Stimulated activated naive CD8-positive, alpha-beta T cell treated with anti-CD3 and anti-CD28 coated beads, Interleukin-15, Interleukin-2, amounts not matched to agents 100 ng/mL and 50 ng/mL, for 24 hours (primary cell): ENCODE data around the gene CFAP20DC.
"Not testable (repeated sequence)": the region's sequence is repeated elsewhere in the genome, so short reads cannot be mapped to it uniquely, and the experiment has no call there.

Experiments used
- H3K27ac Mint-ChIP-seq: one replicate; pipeline ENCODE4 v1.8.0; 2021; ENCODE audit warnings: mild to moderate bottlenecking, mixed read lengths
- H3K27me3 Mint-ChIP-seq: one replicate; pipeline ENCODE4 v1.8.0; 2021; ENCODE audit warnings: mixed read lengths
- H3K36me3 Mint-ChIP-seq: one replicate; pipeline ENCODE4 v1.8.0; 2021; ENCODE audit warnings: low read depth, mixed read lengths
- H3K4me1 Mint-ChIP-seq: one replicate; pipeline ENCODE4 v1.8.0; 2021; ENCODE audit warnings: low read depth, mixed read lengths
- H3K4me3 Mint-ChIP-seq: one replicate; pipeline ENCODE4 v1.8.0; 2021; ENCODE audit warnings: mild to moderate bottlenecking, mixed read lengths
- H3K9me3 Mint-ChIP-seq: one replicate; pipeline ENCODE4 v1.8.0; 2021; ENCODE audit warnings: mixed read lengths

Gene CFAP20DC

GRCh38 chr3:59056706-59057105 is 6.9 kb upstream of the CFAP20DC start:
- no peak overlapping the region for H3K27ac Mint-ChIP-seq
- no peaks in the 10 kb centered on the region for H3K4me1 Mint-ChIP-seq
- H3K36me3 Mint-ChIP-seq = no peaks in the 10 kb centered on the region
- H3K9me3 Mint-ChIP-seq = no peaks in the 10 kb centered on the region
- no peak overlapping the region for H3K4me3 Mint-ChIP-seq
- peaks cover 10% of the 10 kb centered on the region for H3K27me3 Mint-ChIP-seq

- H3K9me3 Mint-ChIP-seq = no peaks in the 10 kb centered on the region
- peaks cover 7% of the 10 kb centered on the region for H3K4me1 Mint-ChIP-seq
- no peak overlapping the region for H3K27ac Mint-ChIP-seq
- peaks cover 4% of the 10 kb centered on the region for H3K27me3 Mint-ChIP-seq
- no peak overlapping the region for H3K4me3 Mint-ChIP-seq
- no peaks in the 10 kb centered on the region for H3K36me3 Mint-ChIP-seq
Observed at GRCh38 chr3:59052803-59053411, 3.1 kb upstream of the CFAP20DC start.

GRCh38 chr3:59050811-59051414 is 1.1 kb upstream of the CFAP20DC start:
- H3K27me3 Mint-ChIP-seq, H3K4me3 Mint-ChIP-seq, H3K9me3 Mint-ChIP-seq, H3K27ac Mint-ChIP-seq, H3K4me1 Mint-ChIP-seq, H3K36me3 Mint-ChIP-seq: not testable (repeated sequence)

DNA sequence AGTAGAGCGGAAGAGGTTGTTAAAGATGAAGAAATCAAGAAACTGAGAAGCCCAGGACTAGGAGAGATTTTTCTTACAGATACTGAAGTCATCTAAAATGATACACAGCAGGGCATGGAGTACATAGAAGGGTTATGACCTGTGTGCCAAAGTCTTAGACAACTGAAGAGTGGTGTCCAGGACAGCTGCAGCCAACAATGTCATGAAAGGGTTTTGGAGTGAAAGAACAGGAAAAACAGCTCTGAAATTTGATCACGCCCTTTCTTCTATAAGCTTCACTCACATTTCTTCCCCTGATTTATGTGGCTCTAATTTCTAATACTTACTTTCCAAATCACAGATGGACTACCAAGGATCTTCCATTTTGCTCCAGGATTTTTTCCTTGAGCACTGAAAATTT is 3.0 kb downstream of the CFAP20DC start:
- H3K27me3 Mint-ChIP-seq = peaks cover 4% of the 10 kb centered on the region
- no peaks in the 10 kb centered on the region for H3K9me3 Mint-ChIP-seq
- H3K36me3 Mint-ChIP-seq = no peaks in the 10 kb centered on the region
- peaks cover 7% of the 10 kb centered on the region for H3K4me1 Mint-ChIP-seq
- H3K4me3 Mint-ChIP-seq = no peak overlapping the region
- no peak overlapping the region for H3K27ac Mint-ChIP-seq

DNA sequence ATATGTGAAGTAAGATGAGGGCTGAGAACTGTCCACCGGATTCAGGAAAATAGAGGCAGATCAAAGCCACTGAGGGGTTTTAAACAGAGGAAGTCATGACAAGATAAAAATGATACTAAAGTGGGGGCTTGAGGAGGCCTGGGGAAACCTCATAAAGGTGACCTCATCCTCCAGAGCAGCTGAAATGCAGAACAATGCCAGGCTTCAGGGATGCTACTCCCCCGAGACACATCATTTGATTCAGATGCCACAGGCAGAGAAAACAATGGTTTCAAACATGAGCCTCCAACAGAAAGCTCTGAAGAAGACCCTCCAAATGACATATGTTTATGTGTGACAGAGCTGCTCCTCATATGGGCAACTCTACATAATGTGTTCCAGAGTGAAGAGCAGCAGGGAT is 6.4 kb downstream of the CFAP20DC start:
- no peak overlapping the region for H3K4me3 Mint-ChIP-seq
- H3K9me3 Mint-ChIP-seq = no peaks in the 10 kb centered on the region
- H3K27me3 Mint-ChIP-seq = no peaks in the 10 kb centered on the region
- no peaks in the 10 kb centered on the region for H3K36me3 Mint-ChIP-seq
- no peak overlapping the region for H3K27ac Mint-ChIP-seq
- H3K4me1 Mint-ChIP-seq = no peaks in the 10 kb centered on the region

DNA sequence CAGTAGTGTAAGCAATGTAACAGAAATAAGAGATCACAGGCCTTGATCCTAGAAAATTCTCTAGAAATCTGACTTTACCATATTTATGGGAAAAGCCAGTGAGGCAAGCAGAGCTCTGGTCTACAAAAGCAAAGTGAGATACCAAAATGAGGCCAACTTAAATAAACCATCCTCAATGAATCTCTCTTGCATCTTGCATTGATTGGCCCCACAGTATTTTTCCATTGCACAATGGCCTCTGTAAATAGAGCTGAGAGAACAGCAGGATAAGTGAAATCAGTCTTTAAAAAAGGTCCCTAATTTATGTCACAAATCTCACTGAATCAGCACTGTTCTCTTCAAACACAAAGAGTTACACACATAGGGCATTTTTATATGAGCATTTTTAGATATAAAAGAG is 8.9 kb downstream of the CFAP20DC start:
- Mint-ChIP-seq H3K27me3 (no peaks in the 10 kb centered on the region), H3K36me3 (no peaks in the 10 kb centered on the region), H3K4me1 (no peaks in the 10 kb centered on the region), H3K9me3 (no peaks in the 10 kb centered on the region), H3K4me3 (no peak overlapping the region), H3K27ac (no peak overlapping the region)

- Mint-ChIP-seq H3K4me1 (no peaks in the 10 kb centered on the region), H3K36me3 (no peaks in the 10 kb centered on the region), H3K27me3 (peaks cover 9% of the 10 kb centered on the region), H3K27ac (no peak overlapping the region), H3K4me3 (no peak overlapping the region), H3K9me3 (no peaks in the 10 kb centered on the region)
Observed at GRCh38 chr3:59027607-59028006, 22.2 kb downstream of the CFAP20DC start.

DNA sequence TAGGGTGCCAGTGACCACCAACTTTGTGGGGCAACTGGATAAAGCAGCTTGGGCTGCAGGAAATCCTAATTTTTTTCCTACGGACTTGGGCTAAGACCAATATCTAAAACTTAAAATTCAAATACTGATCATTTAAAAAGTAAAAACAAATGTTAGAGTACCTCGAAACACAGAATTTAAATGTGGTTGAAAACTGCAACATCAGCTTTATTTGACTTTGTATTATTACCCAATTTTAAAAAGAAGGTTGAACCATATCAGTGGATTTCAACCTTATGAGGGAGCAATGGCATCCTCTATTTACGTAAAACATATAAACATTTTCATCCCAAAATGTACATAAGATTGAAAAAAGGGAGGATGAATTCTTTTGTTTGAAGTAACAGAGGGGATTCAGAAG is 26.2 kb downstream of the CFAP20DC start:
- H3K9me3 Mint-ChIP-seq = no peaks in the 10 kb centered on the region
- H3K27ac Mint-ChIP-seq = no peak overlapping the region
- peaks cover 9% of the 10 kb centered on the region for H3K27me3 Mint-ChIP-seq
- no peak overlapping the region for H3K4me3 Mint-ChIP-seq
- H3K36me3 Mint-ChIP-seq = no peaks in the 10 kb centered on the region
- H3K4me1 Mint-ChIP-seq = no peaks in the 10 kb centered on the region

DNA sequence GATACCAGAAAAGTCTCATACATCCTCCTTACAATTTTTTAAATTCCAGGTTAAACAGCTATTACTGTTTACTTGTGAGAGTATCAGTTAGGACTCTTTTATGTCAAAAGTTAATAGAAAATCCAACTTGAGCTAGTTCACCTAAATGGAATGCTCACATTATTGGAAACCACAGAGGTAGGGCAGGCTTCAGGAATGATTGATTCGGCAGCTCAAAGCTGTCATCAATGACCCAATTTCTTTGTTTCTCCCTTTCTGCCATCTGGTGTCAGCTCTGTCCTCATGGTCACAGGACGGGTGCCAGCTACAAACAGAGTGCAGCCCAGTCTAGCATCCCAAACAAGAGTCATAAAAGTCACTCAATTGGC is 32.2 kb downstream of the CFAP20DC start:
- H3K27ac Mint-ChIP-seq = no peak overlapping the region

DNA sequence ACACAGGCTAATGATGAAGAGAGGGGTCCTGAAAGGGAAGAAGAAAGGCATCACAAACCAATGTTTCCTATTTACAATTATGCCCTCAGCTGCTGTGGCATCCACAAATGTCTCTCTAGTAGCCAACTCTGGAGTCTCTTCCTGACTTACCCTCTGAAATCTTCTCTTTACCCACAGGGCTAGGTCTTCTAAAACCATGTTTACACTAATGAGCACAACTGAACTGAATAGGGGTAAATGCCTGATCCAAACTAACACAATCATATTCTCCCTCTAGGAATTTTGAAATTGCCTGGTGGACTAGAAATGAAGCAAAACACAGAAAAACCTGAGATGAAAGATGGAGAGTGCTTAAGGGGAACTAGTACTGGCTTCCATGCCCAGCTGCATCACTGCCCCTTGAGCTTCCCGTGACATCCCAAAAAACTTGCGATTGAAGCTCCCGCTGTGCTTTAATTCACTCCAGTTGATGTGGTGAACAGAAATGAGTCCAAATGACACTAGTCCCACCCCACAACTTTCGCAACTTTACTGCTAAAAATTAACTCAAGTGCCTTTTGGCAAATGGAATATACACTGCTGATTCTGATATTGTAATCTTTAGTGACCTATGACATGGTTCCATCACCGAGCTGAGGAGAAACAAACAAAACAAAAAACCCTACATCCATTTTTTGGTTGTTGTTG is 32.8 kb downstream of the CFAP20DC start:
- Mint-ChIP-seq H3K36me3 (no peaks in the 10 kb centered on the region), H3K27ac (no peak overlapping the region), H3K27me3 (peaks cover 3% of the 10 kb centered on the region), H3K9me3 (no peaks in the 10 kb centered on the region), H3K4me1 (no peaks in the 10 kb centered on the region), H3K4me3 (no peak overlapping the region)

More for the DNA sequence above, 32.2 kb downstream of the CFAP20DC start:
- Mint-ChIP-seq H3K27me3 (peaks cover 3% of the 10 kb centered on the region), H3K36me3 (no peaks in the 10 kb centered on the region), H3K4me1 (no peaks in the 10 kb centered on the region), H3K4me3 (no peak overlapping the region), H3K9me3 (no peaks in the 10 kb centered on the region)

- H3K27me3 Mint-ChIP-seq = peaks cover 3% of the 10 kb centered on the region
- no peaks in the 10 kb centered on the region for H3K4me1 Mint-ChIP-seq
- H3K4me3 Mint-ChIP-seq = no peak overlapping the region
- H3K9me3 Mint-ChIP-seq = no peaks in the 10 kb centered on the region
- no peak overlapping the region for H3K27ac Mint-ChIP-seq
- H3K36me3 Mint-ChIP-seq = no peaks in the 10 kb centered on the region
Observed at GRCh38 chr3:59013611-59014010, 36.2 kb downstream of the CFAP20DC start.

- Mint-ChIP-seq H3K27me3 (peaks cover 3% of the 10 kb centered on the region), H3K9me3 (no peaks in the 10 kb centered on the region), H3K4me1 (no peaks in the 10 kb centered on the region), H3K4me3 (no peak overlapping the region), H3K36me3 (no peaks in the 10 kb centered on the region), H3K27ac (no peak overlapping the region)
Observed at GRCh38 chr3:59006634-59007517, 42.9 kb downstream of the CFAP20DC start.

- Mint-ChIP-seq H3K4me1 (no peaks in the 10 kb centered on the region), H3K9me3 (no peaks in the 10 kb centered on the region), H3K4me3 (no peak overlapping the region), H3K27ac (no peak overlapping the region), H3K36me3 (no peaks in the 10 kb centered on the region), H3K27me3 (peaks cover 3% of the 10 kb centered on the region)
Observed at GRCh38 chr3:59001675-59002074, 48.1 kb downstream of the CFAP20DC start.

GRCh38 chr3:58999774-59000160 is 50.1 kb downstream of the CFAP20DC start:
- H3K27ac Mint-ChIP-seq = no peak overlapping the region
- no peaks in the 10 kb centered on the region for H3K4me1 Mint-ChIP-seq
- H3K36me3 Mint-ChIP-seq = no peaks in the 10 kb centered on the region
- no peak overlapping the region for H3K4me3 Mint-ChIP-seq
- H3K27me3 Mint-ChIP-seq = peaks cover 3% of the 10 kb centered on the region
- no peaks in the 10 kb centered on the region for H3K9me3 Mint-ChIP-seq

- Mint-ChIP-seq H3K27me3 (peaks cover 3% of the 10 kb centered on the region), H3K27ac (no peak overlapping the region)
Observed at GRCh38 chr3:58999134-58999773, 50.6 kb downstream of the CFAP20DC start.

More at GRCh38 chr3:58999134-58999773, 50.6 kb downstream of the CFAP20DC start:
- Mint-ChIP-seq H3K36me3 (no peaks in the 10 kb centered on the region), H3K4me1 (no peaks in the 10 kb centered on the region), H3K4me3 (no peak overlapping the region), H3K9me3 (no peaks in the 10 kb centered on the region)
